B cell (primary cell): ENCODE data around the gene FRMD4A.

Experiments
- EZH2 ChIP-seq: IDR thresholded peaks from 2 replicates; pipeline ENCODE4 v1.6.1; 2012; ENCODE audit warnings: borderline replicate concordance, low read depth, mild to moderate bottlenecking, moderate library complexity, low read length; ENCODE audit not compliant: insufficient read depth, poor library complexity, severe bottlenecking
- TF ChIP-seq, protein P1 (sequence below): fragments of 200-600 bp; IDR thresholded peaks from one replicate; pipeline ENCODE4 v1.8.0; 2022; ENCODE audit warnings: antibody characterized with exemption, mild to moderate bottlenecking

DNA sequence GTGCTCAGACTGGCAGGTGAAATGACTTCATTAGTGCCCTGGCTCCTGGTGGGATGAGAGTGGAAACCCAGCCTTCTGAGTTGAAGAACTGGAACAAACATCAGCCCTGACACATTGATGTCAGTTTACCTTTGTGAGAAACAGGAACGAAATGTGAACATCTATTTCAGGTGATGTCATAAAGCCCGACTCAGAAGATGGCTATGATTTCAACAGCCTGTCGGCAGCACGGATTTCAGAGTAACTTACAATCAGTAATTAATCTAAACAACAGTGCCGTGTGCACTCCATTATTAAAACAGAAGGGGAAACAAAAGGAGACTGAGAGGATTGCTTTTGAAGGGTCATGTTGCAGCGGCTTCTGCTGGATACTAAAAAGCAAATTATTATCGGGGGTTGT lies 243.2 kb downstream of the FRMD4A start:
- TF ChIP-seq, protein P1, sequence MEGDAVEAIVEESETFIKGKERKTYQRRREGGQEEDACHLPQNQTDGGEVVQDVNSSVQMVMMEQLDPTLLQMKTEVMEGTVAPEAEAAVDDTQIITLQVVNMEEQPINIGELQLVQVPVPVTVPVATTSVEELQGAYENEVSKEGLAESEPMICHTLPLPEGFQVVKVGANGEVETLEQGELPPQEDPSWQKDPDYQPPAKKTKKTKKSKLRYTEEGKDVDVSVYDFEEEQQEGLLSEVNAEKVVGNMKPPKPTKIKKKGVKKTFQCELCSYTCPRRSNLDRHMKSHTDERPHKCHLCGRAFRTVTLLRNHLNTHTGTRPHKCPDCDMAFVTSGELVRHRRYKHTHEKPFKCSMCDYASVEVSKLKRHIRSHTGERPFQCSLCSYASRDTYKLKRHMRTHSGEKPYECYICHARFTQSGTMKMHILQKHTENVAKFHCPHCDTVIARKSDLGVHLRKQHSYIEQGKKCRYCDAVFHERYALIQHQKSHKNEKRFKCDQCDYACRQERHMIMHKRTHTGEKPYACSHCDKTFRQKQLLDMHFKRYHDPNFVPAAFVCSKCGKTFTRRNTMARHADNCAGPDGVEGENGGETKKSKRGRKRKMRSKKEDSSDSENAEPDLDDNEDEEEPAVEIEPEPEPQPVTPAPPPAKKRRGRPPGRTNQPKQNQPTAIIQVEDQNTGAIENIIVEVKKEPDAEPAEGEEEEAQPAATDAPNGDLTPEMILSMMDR, result no peak
- TF ChIP-seq EZH2, result no peak
